Activated T-cell treated with anti-CD3 and anti-CD28 coated beads for 24 hours (primary cell): ENCODE data around the gene ARHGAP26.

ENCODE experiments used
- DNase-seq: peaks from one replicate; pipeline ENCODE4 v3.0.0-alpha.2; 2020; ENCODE audit warnings: low read depth

Gene ARHGAP26

GRCh38 chr5:143208781-143209510 is 438.8 kb downstream of the ARHGAP26 start:
- DNase-seq, result no peak

GRCh38 chr5:143209881-143210395 is 439.8 kb downstream of the ARHGAP26 start:
- no peak for DNase-seq

GRCh38 chr5:143210576-143210975 is 440.4 kb downstream of the ARHGAP26 start:
- no peak for DNase-seq

DNA sequence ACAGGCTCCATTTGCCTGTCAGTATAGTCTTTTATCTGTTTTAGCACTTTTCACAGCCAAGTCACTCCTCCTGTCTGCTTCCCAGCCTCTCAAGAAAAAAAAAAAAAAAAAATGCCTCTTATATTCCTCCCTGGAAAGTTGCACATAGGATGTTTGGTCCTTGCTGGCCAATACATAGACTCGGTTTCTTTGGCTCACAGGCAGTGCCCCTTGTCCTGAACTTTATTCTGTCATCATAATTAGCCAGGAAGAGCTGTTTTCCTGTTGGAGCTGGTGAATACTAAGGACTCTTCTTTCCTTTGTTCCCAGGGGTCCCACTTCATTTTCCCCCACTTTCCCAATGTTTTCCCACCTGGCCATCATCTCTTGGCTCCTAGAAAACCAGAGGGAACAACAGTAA is 442.1 kb downstream of the ARHGAP26 start:
- DNase-seq, result no peak

DNA sequence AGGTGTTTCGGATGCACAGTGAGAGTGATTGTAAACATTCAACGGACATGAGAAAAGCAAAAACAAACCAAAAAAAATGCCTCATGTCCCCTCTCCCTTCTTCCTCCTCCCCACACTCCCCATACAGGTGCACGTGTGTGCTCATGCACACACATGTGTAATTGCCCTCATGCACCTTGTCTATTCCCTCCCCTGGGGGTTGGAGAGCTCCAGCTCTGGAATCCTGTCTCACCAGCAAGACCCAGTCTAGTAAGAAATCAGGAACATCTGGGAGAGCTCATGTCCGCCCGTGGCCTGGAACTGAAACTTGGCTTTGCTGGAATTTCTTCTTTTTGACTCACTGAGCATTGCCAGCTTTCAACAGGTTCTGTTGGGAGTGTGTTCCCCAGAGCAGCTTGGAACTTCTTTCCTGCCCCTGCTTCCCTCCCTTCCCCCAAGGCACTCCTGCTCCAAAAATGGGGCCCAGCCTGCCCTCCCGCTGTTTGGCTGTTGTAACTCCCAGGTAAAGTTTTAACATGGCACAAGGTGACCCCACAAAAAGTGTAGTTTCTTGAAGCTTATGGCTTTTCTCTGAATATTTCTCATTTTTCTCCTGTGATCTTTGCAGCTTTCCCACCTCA is 443.2 kb downstream of the ARHGAP26 start:
- DNase-seq, result no peak

DNA sequence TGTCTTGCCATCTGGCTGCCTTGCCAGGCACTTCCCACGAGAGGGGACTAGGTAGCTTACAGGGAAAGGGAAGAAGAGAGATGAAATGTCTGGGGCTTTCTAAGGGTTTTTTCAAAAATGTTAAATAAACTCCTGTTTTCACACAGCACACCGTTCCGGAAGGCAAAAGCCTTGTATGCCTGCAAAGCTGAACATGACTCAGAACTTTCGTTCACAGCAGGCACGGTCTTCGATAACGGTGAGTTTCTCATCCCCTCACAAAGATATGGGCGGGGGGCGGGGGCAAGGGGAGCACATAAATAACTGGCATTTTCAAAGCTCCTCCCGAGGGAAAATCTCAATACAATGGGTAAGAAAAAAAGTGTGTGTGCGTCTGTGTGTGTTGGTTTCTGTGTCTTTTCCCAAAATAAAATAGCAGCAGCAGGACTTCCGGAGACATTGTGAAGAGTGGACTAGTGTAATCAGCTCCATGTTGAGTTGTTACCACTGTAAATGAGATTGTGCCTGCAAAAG is 443.7 kb downstream of the ARHGAP26 start:
- no peak for DNase-seq

GRCh38 chr5:143214458-143214857 is 444.3 kb downstream of the ARHGAP26 start:
- DNase-seq, result no peak

DNA sequence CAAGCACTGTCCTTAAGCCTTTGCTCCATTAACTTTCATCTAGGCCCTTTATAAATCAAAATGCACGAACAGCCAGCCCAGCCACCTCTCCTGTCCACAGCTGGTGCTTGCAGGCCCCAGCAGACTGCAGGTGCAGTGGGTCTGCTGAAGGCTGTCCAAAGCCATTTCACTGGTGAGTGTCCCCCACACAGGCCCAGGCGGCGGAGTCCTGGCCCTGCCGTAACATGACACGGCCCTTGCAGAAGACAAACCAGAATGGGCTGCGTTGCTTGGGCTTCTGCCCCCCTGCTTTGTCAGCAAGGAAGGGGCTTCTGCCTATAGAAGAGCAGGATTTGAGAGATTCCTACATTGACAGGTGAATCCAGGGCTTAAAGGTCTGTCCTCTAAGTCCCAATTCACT is 444.7 kb downstream of the ARHGAP26 start:
- DNase-seq, result no peak

DNA sequence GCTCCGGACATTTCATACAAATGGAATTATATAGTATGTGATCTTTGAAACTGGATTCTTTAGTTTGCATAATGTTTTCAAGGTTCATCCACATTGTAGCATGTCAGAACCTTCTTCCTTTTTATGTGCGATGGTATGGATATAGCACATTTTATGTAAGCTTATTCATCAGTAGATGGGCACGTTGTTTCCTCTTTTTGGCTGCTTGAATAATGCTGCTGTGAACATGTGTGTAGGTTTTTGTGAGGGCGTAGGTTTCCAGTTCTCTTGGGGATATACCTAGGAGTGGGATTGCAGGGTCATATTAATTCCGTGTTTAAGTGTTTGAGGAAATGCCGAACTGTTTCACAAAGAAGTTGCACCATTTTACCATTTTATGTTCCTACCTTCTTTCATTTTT is 445.5 kb downstream of the ARHGAP26 start:
- no peak for DNase-seq

DNA sequence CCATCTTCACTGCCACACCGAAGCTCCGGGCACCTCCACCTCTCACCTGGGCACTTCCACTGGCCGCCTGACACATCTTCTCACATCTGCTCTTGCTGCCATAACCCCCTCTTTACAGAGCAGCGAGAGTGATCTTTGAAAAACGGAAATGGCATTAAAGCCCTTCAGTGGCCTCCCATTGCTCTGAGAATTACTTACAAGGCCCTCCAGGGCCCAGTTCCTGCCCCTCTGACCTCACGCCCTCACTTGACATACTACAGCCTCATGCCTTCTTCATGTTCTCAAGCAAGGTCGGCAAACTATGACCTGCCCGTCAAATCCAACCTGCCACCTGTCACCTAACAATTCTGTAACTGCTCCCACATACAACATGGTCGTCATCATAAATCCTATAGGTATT is 446.0 kb downstream of the ARHGAP26 start:
- DNase-seq, result no peak

- no peak for DNase-seq
Observed at GRCh38 chr5:143217065-143217803, 447.1 kb downstream of the ARHGAP26 start.

- DNase-seq, result no peak
Observed at GRCh38 chr5:143217804-143218160, 447.6 kb downstream of the ARHGAP26 start.

GRCh38 chr5:143218517-143219170 is 448.5 kb downstream of the ARHGAP26 start:
- DNase-seq, result no peak

DNA sequence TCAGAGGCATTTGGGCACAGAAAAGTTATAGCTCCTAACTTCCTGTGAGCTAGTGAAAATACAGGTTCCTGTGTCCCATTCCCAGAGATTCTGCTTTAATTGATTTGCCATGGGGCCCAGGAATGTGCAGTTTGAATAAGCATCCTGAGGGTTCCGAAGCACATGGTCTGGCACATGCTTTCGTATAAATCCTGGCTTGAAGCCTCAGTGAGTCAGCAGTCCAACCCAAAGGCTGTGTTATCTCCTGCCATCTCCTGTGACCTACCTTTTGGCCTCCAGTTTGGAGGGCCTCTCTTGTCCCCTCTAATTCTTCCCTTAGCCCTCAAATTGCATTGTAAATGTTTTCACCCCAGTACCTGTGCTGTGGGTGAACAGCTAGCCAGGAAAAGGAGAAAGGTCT is 449.5 kb downstream of the ARHGAP26 start:
- no peak for DNase-seq

DNA sequence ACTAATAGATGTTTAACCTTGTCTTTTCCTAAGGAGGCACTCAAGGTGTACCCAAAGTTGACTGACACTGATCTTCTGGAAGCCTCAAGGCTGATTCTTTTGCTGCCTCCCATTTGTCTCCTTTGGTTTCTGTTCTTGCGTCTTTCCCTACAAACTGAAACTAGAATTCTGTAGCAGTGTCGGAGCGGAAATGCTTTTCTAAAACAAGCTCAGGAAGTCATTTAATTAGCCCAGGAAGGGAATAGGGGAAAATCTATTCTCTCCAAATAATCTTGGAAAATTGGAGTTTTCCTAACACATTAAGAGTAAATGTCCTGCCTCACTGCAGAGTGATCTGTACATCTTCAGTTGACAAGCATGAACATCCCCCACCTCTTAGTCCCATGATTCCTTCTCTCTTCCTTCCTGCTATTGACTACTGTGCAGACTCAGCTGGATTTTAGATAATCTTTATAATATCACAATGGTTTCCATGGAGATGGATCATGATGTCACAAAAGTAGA is 450.6 kb downstream of the ARHGAP26 start:
- no peak for DNase-seq

- DNase-seq, result no peak
Observed at GRCh38 chr5:143222287-143223231, 452.4 kb downstream of the ARHGAP26 start.

- no peak for DNase-seq
Observed at GRCh38 chr5:143224672-143225071, 454.5 kb downstream of the ARHGAP26 start.

DNA sequence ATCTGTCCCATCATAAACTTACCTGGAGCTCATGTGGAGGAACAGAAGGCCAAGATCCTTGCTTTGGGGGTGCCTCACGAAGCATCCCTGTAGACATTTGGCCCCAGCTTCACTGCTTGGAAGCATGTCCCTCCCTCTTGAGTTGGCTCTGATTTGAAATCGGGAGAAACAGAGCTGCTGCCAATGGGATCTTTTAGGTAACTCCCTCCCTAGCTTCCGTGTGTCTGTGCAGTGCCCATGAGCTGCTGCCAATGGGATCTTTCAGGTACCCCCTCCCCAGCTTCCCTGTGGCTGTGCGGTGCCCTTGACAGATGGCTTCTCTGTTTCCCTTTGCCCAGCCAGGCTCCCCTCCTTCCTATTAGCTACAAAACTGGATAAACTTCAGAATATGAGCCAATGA is 455.3 kb downstream of the ARHGAP26 start:
- DNase-seq, result no peak

DNA sequence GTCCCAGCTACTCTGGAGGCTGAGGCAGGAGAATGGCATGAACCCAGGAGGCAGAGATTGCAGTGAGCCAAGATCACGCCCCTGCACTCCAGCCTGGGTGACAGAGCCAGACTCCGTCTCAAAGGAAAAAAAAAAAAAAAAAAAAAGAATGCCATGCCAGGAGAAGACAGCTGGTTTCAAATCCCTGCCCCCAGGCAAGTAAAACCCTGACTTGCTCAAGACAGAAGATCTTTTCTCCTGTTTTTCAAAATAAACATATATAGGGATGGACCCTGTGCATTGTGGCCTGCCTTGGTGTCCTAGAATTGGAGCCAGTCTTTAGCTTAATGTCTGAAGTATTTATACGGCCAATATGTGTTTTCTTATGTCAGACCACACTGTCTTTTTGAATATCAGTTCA is 456.2 kb downstream of the ARHGAP26 start:
- no peak for DNase-seq

GRCh38 chr5:143226872-143227271 is 456.7 kb downstream of the ARHGAP26 start:
- DNase-seq, result no peak

DNA sequence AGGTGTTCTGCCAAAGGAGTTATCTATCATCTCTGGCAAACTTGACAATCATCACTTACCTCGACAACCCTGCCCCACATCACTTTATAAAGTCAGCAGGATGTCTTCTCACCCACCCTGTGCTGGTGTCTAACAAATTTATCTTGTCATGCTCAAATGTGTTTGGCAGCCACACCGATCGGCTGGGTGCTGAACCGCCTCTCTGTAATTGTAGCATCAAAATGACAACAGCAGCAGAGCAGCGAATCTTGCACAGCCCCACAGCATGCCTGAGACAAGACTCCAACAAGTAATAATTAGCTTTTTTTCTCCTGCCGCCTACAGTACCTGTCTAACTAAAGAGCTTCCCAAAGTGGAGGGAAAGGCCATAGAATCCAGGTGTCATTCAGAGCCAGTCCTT is 457.1 kb downstream of the ARHGAP26 start:
- DNase-seq, result no peak
